GM10248 (cell line): ENCODE measurements around the gene TAAR9.

Experiments
- CTCF ChIA-PET: fragments of 300-600 bp; sonication (Branson Sonifier 250); formaldehyde crosslinking; extraction: SDS; loops from one replicate; lab custom pipeline; 2021; ENCODE audit warnings: antibody characterized with exemption; lab: Yijun Ruan, JAX
- POLR2A ChIA-PET: fragments of 350-650 bp; sonication (Branson Sonifier 250); formaldehyde crosslinking; extraction: SDS; loops from one replicate; lab custom pipeline; 2020; ENCODE audit warnings: antibody characterized with exemption; lab: Yijun Ruan, JAX
- DNase-seq: peaks from one replicate; pipeline ENCODE4 v3.0.0; 2012; ENCODE audit errors: extremely low spot score
- TF ChIP-seq, protein P1 (sequence below): IDR thresholded peaks from 2 replicates; pipeline ENCODE4 v1.5.1; 2012; ENCODE audit warnings: mild to moderate bottlenecking, low read depth; ENCODE audit errors: extremely low read depth, missing control alignments, control extremely low read depth

Gene TAAR9

DNA sequence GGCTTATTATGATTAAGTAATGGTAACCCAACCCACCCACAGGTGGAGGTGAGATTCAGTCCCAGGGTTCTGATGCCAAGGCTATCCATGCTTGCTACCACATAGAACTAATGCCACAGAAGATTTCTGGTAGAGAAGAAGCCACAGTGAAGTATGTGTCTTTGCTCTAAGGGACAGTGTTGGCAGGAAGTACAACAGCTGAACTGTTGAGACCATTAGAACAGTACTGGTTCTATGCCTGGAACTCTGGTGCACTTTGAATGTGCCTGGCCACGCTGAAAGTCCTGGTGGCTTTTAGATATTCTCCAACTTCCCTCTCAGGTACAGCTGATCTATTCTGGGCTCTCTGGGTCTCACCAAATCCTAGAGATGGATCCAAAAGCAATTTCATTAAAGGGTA, 32.9 kb upstream of the TAAR9 start:
- TF ChIP-seq, protein P1, sequence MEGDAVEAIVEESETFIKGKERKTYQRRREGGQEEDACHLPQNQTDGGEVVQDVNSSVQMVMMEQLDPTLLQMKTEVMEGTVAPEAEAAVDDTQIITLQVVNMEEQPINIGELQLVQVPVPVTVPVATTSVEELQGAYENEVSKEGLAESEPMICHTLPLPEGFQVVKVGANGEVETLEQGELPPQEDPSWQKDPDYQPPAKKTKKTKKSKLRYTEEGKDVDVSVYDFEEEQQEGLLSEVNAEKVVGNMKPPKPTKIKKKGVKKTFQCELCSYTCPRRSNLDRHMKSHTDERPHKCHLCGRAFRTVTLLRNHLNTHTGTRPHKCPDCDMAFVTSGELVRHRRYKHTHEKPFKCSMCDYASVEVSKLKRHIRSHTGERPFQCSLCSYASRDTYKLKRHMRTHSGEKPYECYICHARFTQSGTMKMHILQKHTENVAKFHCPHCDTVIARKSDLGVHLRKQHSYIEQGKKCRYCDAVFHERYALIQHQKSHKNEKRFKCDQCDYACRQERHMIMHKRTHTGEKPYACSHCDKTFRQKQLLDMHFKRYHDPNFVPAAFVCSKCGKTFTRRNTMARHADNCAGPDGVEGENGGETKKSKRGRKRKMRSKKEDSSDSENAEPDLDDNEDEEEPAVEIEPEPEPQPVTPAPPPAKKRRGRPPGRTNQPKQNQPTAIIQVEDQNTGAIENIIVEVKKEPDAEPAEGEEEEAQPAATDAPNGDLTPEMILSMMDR: no peak
- POLR2A ChIA-PET: no interaction called here
- CTCF ChIA-PET: no interaction called here
- DNase-seq: no peak

DNA sequence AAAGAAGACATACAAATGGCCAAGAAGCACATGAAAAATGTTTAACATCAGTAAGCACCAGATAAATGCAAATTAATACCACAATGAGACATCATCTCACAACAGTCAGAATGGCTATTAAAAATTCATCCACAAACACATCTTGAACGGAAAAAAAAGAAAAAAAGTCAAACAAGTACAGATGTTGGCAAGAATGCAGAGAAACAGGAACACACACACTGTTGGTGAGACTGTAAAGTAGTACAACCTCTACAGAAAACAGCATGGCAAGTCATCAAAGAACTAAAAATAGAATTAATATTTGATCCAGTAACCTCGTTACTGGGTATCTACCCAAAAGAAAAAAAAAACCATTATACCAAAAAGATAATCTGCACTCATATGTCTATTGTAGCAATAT, 31.6 kb upstream of the TAAR9 start:
- no peak for DNase-seq
- TF ChIP-seq, protein P1: no peak
- CTCF ChIA-PET: no interaction called here
- POLR2A ChIA-PET: no interaction called here

DNA sequence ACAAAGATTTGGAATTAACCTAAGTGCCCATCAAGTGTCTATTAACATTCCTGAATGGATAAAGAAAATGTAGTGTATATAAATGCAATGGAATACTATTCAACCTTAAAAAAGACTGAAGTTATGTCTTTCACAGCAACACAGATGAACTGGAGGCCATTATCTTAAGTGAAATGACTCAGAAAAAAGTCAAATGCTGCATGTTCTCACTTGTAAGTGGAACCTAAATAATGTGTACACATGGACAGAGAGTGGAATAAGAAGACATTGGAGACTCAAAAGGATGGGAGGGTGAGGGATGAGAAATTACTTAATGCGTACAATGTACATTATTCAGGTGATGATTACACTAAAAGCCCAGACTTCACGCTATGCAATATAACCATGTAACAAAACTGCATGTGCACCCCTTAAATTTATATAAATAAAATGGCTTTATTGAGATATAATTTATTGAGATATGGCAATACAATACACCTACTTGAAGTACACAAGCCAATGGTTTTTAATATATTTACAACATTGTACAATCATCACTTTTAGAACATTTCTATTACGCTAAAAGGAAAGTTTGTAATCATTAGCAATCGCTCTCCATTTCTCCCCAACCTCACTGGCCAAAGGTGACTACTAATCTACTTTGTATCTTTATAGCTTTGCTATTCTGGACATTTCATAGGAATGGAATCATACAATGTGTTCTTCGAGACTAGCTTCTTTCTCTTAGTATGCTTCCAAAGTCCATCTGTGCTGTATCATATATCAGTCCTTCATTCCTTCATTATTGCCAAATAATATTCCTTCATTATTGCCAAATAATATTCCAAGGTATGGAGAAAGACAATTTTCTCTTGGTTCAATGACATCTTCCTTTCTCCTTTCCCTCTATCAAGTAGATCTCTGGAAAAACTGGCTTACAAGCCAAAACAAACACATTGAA, 30.9 kb upstream of the TAAR9 start:
- TF ChIP-seq, protein P1: no peak
- POLR2A ChIA-PET: no interaction called here
- CTCF ChIA-PET: interaction anchor here (1.0 to 1.1 kb wide), 2 partner anchors 12 to 206 kb away, joined by 3 read pairs; no protein-coding TSS in a partner anchor
- DNase-seq: no peak

DNA sequence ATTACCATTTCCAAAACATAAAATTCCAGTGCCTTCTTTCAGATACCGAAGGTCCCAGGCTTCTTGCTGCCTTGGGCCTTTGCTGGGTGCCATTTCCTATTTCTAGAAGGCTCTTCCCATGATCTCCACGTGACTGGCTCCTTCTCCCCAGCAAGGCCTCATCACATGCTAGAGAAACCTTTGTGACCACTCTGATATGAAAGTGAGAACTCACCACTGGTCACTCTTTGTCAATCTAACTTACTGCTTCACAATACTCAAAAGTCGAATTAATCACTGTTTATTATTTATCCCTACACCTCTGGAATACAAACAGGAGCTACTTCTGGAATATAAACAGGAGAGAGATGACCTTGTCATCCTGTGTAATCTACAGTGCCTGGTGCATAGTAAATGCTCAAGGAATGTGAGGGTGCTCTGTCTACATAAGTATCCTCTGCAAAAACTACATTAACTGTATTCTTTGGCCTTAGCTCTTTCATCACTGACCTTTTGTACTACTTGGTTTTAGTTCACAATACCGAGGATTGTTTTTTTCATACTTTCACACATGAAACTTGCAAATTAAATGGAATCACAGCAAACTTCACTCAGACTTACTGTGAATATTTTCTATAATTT, 26.8 kb upstream of the TAAR9 start:
- POLR2A ChIA-PET: no interaction called here
- CTCF ChIA-PET: interaction anchor here (1.2 kb wide), 1 partner anchor 232 kb away, joined by 4 read pairs; no protein-coding TSS in a partner anchor
- TF ChIP-seq, protein P1: no peak
- no peak for DNase-seq

DNA sequence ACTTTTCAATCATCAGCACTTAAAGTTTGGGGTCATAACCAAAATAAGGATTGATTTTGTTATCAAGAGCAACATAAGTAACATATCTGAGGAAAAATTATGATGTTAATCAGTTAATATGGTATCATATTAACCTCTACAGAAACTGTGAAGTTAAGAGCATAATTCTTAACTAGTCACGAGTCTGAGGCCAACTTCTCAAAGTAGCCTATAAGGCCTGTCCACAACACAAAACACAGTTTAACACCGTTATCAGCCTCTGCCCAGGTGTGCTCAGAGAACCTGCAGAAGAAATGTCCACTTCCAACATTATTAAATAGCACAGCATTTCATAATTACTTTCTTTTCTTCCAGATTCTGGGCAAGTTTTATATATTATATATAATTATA, 26.3 kb upstream of the TAAR9 start:
- TF ChIP-seq, protein P1: no peak
- CTCF ChIA-PET: interaction anchor here (1.2 to 2.2 kb wide), 4 partner anchors 25 to 232 kb away, joined by 4 to 11 read pairs (median 6); no protein-coding TSS in a partner anchor
- no peak for DNase-seq
- POLR2A ChIA-PET: interaction anchor here (1.4 to 1.5 kb wide), 2 partner anchors 16 to 303 kb away, joined by 5 to 11 read pairs; partner anchors contain the start of gene RPS12

DNA sequence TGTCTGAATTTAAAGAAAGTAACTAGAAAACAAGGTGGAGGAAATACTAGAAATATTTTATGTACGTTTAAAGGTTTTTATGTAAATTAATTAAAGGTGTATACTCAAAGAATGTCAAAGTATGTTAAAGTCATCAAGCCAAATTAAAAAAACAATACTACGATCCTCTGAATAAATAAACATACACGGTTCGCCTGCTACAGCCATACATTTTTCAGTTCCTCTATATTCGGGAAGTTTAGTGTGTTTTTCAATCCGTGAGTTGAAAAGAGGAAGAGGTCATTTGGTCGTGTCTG, 25.8 kb upstream of the TAAR9 start:
- ChIA-PET POLR2A (interaction anchor here (1.0 to 1.5 kb wide), 3 partner anchors 17 to 303 kb away, joined by 3 to 11 read pairs (median 5); partner anchors contain the start of gene RPS12), CTCF (interaction anchor here (0.9 to 2.2 kb wide), 10 partner anchors 12 to 311 kb away, joined by 3 to 11 read pairs (median 4); no protein-coding TSS in a partner anchor)
- no peak for DNase-seq
- TF ChIP-seq, protein P1: no peak
